VCaP (cell line): ENCODE data around the gene IL33.

ENCODE experiments used
- H3K27ac ChIP-seq: fragments of 450-650 bp; 2 replicates; pipeline ENCODE4 v1.5.1; 2017
- CTCF ChIP-seq: fragments of 450-650 bp; conservative IDR thresholded peaks from 2 replicates; pipeline ENCODE4 v1.5.1; 2017; ENCODE audit warnings: mild to moderate bottlenecking, moderate library complexity

The IL33 gene

DNA sequence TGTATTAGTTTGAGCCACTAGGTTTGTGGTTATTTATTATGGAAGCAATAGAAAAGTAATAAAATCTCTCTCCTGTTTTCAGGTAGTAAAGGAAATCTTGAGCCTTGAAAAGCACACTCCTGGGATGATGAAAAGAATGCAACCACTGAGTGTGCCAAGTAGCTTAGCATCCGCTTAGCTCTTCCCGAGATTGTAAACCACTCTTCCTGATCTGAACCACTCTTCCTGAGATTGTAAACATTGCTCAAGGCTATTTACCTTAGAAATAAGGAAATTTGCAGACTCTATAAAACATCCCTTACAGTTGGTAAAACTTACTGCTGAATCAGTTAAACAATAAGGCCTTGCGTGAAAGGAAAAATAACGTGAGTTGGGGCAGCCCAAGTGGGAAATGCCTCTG lies 17.4 kb upstream of the IL33 start:
- peak overlapping the region; percentile 81 for H3K27ac ChIP-seq
- TF ChIP-seq CTCF = no peak

- H3K27ac ChIP-seq = peak overlapping the region; percentile 81
- TF ChIP-seq CTCF = no peak
These were observed 16.0 kb upstream of the IL33 start for GRCh38 chr9:6199596-6199995.

GRCh38 chr9:6200761-6201160 lies 14.8 kb upstream of the IL33 start:
- H3K27ac ChIP-seq = no peak overlapping the region

GRCh38 chr9:6209966-6210365 lies 5.6 kb upstream of the IL33 start:
- TF ChIP-seq CTCF = no peak
- no peak overlapping the region for H3K27ac ChIP-seq

More at GRCh38 chr9:6200761-6201160, 14.8 kb upstream of the IL33 start:
- no peak for TF ChIP-seq CTCF

DNA sequence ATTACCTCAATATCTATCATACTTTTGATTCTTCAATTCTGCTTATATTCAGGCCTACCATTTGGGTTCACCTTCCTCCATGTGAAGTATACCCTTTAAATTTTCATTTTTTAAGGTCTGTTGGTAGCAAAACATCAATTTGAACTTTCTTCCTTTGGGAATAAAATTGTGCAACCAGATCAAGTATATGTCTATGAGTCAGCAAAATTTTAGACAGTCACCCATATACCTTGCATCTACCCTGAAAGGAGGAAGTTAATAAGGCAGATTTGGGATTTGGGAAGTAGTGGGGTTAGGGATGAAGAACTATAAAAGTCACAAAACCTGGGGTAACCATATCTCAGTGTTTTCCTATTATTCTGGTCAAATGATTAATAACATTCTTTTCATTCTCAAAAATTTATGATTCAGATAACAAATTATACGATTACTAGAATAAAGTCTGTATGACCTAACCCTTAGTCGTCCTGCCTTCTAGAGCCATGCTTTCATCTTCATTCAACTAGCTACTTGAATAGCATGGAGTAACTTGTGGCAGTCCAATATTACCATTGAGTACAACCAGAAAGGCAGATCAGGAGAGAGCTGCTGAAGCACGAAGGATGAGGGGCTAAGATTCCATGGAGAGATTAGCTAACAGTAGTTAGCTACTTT lies 2.8 kb upstream of the IL33 start:
- TF ChIP-seq CTCF = no peak
- no peak overlapping the region for H3K27ac ChIP-seq

DNA sequence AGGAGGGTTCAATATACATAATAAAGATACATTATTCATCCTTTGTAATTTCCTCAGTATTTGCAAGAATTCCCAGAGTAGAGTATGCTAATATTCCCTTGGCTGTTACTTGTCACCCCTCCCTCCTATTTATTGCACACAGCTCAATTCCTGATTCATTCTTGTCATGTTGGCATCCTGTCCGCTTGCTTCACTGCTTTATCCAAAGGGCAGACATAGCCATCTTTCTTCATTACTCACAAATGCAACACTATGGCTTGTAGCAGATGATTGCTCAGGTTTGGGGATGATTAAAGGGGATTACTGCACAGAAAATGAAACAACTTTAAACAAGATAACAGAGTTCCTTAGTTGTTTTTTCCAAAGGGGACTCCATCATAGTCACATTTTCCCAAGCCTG lies 1.2 kb upstream of the IL33 start:
- no peak for TF ChIP-seq CTCF
- no peak overlapping the region; the same call in 1 of the 2 replicates for H3K27ac ChIP-seq

DNA sequence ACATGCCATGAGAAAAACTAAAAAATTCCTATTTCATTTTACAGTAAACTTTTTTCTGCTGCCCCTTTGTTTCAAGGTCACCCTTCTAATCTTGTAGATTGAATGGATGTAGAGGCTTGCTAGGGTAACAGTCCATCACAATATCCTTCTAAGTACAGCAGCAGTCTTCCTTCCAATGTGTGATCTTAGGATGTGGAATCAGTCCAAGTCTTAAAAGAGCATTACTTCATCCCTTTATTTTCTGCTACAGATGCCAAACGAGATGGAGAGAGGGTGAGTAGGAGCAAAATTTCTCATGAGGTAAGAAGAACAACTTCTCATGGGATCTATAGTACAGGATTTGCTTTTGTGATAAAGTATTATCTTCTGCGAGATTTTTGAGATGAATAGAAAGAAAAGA lies 704 bp upstream of the IL33 start:
- no peak for TF ChIP-seq CTCF
- H3K27ac ChIP-seq = peak overlapping the region; percentile 55
